ENCODE results near the gene TRABD2A. TPM values are rescaled to one million over a fixed set of nuclear protein-coding genes. Genes with fewer than 3 reads are reported as not detected.
A peak's percentile ranks its signal among the peaks of the same experiment; 100 is the strongest.

The TRABD2A gene
- total and polyA plus RNA-seq, 2 donors (not counting 1 experiment from before 2014, with no cell fraction given): 4.4 to 14.4 TPM

GRCh38 chr2:84879584-84880394 lies 1.1 kb downstream of the TRABD2A start:
- H3K4me2 ChIP-seq (ENCODE audit: extremely low read depth, insufficient read depth, low read length): peak overlapping the region; percentile 96
- H4K20me1 ChIP-seq (ENCODE audit: control insufficient read depth, extremely low read depth, insufficient read depth, low read length): no peaks in the 10 kb centered on the region
- H2AFZ ChIP-seq (ENCODE audit: low read length): no peak overlapping the region
- TF ChIP-seq CTCF (conservative IDR thresholded peaks at IDR 0.05 in 1 of 2, IDR thresholded peaks at IDR 0.05 in 1 of 2; ENCODE audit: low read depth in 1 of 2, low read length in 2 of 2) (no peak), EZH2 (IDR thresholded peaks at IDR 0.05; ENCODE audit: low read length, missing control alignments) (no peak)
- no peaks in the 10 kb centered on the region for H3K79me2 ChIP-seq (ENCODE audit: control insufficient read depth, insufficient read depth, low read length)
- DNase-seq (ENCODE audit: low read depth in 2 of 2): no peak
- H3K27me3 ChIP-seq (ENCODE audit: control insufficient read depth, insufficient read depth, low read length): peaks cover 5% of the 10 kb centered on the region
- no peak overlapping the region for H3K9ac ChIP-seq (ENCODE audit: insufficient read depth, low read length)
- H3K36me3 ChIP-seq (ENCODE audit: control insufficient read depth, insufficient read depth, low read length): no peaks in the 10 kb centered on the region
- peaks cover 2% of the 10 kb centered on the region for H3K4me1 ChIP-seq (ENCODE audit: control insufficient read depth, extremely low read depth, insufficient read depth, low read length)
- no peak overlapping the region for H3K27ac ChIP-seq (ENCODE audit: insufficient read depth, low read length)
- H3K4me3 ChIP-seq (replicated peaks in 1 of 4; ENCODE audit: control extremely low read depth in 1 of 4, insufficient read depth in 1 of 4, low read depth in 3 of 4, low read length in 4 of 4): peak overlapping the region; percentile 42 to 80 (median 62)
- H3K9me3 ChIP-seq (ENCODE audit: control insufficient read depth, insufficient read depth, low read depth, low read length): no peaks in the 10 kb centered on the region

- TF ChIP-seq EZH2 (IDR thresholded peaks at IDR 0.05; ENCODE audit: low read length, missing control alignments) (no peak), CTCF (conservative IDR thresholded peaks at IDR 0.05 in 1 of 2, IDR thresholded peaks at IDR 0.05 in 1 of 2; ENCODE audit: low read depth in 1 of 2, low read length in 2 of 2) (no peak)
- Histone ChIP-seq H4K20me1 (ENCODE audit: control insufficient read depth, extremely low read depth, insufficient read depth, low read length) (no peaks in the 10 kb centered on the region), H3K36me3 (ENCODE audit: control insufficient read depth, insufficient read depth, low read length) (no peaks in the 10 kb centered on the region), H2AFZ (ENCODE audit: low read length) (no peak overlapping the region), H3K27ac (ENCODE audit: insufficient read depth, low read length) (no peak overlapping the region), H3K79me2 (ENCODE audit: control insufficient read depth, insufficient read depth, low read length) (no peaks in the 10 kb centered on the region), H3K4me2 (ENCODE audit: extremely low read depth, insufficient read depth, low read length) (peak overlapping the region; percentile 32), H3K4me1 (ENCODE audit: control insufficient read depth, extremely low read depth, insufficient read depth, low read length) (peaks cover 2% of the 10 kb centered on the region), H3K4me3 (replicated peaks in 1 of 4; ENCODE audit: control extremely low read depth in 1 of 4, insufficient read depth in 1 of 4, low read depth in 3 of 4, low read length in 4 of 4) (peak overlapping the region in 2 of 4 experiments; percentile 30 to 80), H3K9me3 (ENCODE audit: control insufficient read depth, insufficient read depth, low read depth, low read length) (no peaks in the 10 kb centered on the region), H3K27me3 (ENCODE audit: control insufficient read depth, insufficient read depth, low read length) (peaks cover 5% of the 10 kb centered on the region), H3K9ac (ENCODE audit: insufficient read depth, low read length) (no peak overlapping the region)
- no peak for DNase-seq (ENCODE audit: low read depth in 2 of 2)
Observed at GRCh38 chr2:84878896-84879583, 1.8 kb downstream of the TRABD2A start.

GRCh38 chr2:84878459-84878858 lies 2.4 kb downstream of the TRABD2A start:
- Histone ChIP-seq H3K79me2 (ENCODE audit: control insufficient read depth, insufficient read depth, low read length) (no peaks in the 10 kb centered on the region), H3K9me3 (ENCODE audit: control insufficient read depth, insufficient read depth, low read depth, low read length) (no peaks in the 10 kb centered on the region), H3K27me3 (ENCODE audit: control insufficient read depth, insufficient read depth, low read length) (peaks cover 5% of the 10 kb centered on the region), H3K9ac (ENCODE audit: insufficient read depth, low read length) (no peak overlapping the region), H4K20me1 (ENCODE audit: control insufficient read depth, extremely low read depth, insufficient read depth, low read length) (no peaks in the 10 kb centered on the region), H3K4me3 (replicated peaks in 1 of 4; ENCODE audit: control extremely low read depth in 1 of 4, insufficient read depth in 1 of 4, low read depth in 3 of 4, low read length in 4 of 4) (no peak overlapping the region), H3K4me2 (ENCODE audit: extremely low read depth, insufficient read depth, low read length) (no peak overlapping the region), H3K4me1 (ENCODE audit: control insufficient read depth, extremely low read depth, insufficient read depth, low read length) (peaks cover 2% of the 10 kb centered on the region), H2AFZ (ENCODE audit: low read length) (no peak overlapping the region), H3K36me3 (ENCODE audit: control insufficient read depth, insufficient read depth, low read length) (no peaks in the 10 kb centered on the region), H3K27ac (ENCODE audit: insufficient read depth, low read length) (no peak overlapping the region)
- TF ChIP-seq CTCF (conservative IDR thresholded peaks at IDR 0.05 in 1 of 2, IDR thresholded peaks at IDR 0.05 in 1 of 2; ENCODE audit: low read depth in 1 of 2, low read length in 2 of 2) (no peak), EZH2 (IDR thresholded peaks at IDR 0.05; ENCODE audit: low read length, missing control alignments) (no peak)
- no peak for DNase-seq (ENCODE audit: low read depth in 2 of 2)
